Measurements from ENCODE around the gene RUNX1. TPM values are rescaled to one million over a fixed set of nuclear protein-coding genes. Genes with fewer than 3 reads are reported as not detected.
A peak's percentile ranks its signal among the peaks of the same experiment; 100 is the strongest.

Gene RUNX1
- total RNA-seq, 6 experiments from 2014 or later, result 2.9 to 18.3 (median 4.3) TPM

DNA sequence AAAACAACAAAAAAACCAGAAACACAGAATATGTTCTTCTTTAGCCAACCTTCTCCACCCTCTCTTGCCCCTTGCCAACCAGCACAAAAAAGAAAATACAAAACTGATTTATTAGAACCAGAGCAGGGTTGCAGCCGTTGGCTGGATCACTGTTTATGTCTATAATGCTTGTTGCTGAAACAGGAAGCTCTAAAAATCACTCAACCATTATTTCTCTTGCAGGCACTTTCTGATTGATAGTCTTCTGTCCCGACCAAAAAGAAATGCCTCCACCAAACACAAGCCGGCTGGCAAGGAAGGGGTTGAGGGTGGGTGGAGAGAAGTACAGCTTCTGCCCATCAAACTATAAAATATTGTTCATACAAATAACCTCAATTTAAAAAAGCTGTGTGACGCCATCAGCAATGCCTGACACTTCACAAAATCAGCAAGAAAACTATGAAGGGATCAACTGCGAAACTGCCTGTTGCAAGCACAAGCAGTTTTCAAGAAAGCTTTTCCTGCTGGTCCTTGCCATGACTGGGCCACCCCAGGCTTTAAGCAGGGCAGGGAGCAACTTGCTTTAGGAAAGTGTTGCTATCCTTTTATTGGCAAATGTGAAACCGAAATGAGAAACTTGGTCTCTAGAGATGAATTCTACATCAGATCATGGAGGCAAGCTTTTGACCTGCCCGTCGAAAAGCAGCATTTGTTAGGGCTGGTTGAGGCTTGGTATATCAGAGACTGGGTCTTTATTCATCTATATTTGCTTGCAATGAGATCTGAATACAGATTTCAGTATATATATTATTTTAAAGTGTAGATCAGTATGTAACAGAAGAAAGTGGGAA lies 174.2 kb downstream of the RUNX1 start:
- H3K27ac ChIP-seq, result no peak overlapping the region
- no peaks in the 10 kb centered on the region for H3K27me3 ChIP-seq
- DNase-seq, result no peak
- H3K36me3 ChIP-seq, result no peaks in the 10 kb centered on the region
- no peaks in the 10 kb centered on the region for H3K9me3 ChIP-seq
- WGBS (ENCODE audit: insufficient coverage, low coverage, low lambda C conversion rate, missing lambda C conversion rate), result 73% methylated on average over 8 of the region's 8 CpGs
- TF ChIP-seq, protein P1, sequence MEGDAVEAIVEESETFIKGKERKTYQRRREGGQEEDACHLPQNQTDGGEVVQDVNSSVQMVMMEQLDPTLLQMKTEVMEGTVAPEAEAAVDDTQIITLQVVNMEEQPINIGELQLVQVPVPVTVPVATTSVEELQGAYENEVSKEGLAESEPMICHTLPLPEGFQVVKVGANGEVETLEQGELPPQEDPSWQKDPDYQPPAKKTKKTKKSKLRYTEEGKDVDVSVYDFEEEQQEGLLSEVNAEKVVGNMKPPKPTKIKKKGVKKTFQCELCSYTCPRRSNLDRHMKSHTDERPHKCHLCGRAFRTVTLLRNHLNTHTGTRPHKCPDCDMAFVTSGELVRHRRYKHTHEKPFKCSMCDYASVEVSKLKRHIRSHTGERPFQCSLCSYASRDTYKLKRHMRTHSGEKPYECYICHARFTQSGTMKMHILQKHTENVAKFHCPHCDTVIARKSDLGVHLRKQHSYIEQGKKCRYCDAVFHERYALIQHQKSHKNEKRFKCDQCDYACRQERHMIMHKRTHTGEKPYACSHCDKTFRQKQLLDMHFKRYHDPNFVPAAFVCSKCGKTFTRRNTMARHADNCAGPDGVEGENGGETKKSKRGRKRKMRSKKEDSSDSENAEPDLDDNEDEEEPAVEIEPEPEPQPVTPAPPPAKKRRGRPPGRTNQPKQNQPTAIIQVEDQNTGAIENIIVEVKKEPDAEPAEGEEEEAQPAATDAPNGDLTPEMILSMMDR (IDR thresholded peaks at IDR 0.05), result no peak
- no peak for TF ChIP-seq POLR2A (IDR thresholded peaks at IDR 0.05)
- peaks cover 0 to 18% (median 0%) of the 10 kb centered on the region in 4 donors for H3K4me1 ChIP-seq
- intact Hi-C loops (cut with DNase I), result no loop called here
- no peak overlapping the region for H3K4me3 ChIP-seq
- ATAC-seq, result peak in 1 of 4 donors; percentile 22

DNA sequence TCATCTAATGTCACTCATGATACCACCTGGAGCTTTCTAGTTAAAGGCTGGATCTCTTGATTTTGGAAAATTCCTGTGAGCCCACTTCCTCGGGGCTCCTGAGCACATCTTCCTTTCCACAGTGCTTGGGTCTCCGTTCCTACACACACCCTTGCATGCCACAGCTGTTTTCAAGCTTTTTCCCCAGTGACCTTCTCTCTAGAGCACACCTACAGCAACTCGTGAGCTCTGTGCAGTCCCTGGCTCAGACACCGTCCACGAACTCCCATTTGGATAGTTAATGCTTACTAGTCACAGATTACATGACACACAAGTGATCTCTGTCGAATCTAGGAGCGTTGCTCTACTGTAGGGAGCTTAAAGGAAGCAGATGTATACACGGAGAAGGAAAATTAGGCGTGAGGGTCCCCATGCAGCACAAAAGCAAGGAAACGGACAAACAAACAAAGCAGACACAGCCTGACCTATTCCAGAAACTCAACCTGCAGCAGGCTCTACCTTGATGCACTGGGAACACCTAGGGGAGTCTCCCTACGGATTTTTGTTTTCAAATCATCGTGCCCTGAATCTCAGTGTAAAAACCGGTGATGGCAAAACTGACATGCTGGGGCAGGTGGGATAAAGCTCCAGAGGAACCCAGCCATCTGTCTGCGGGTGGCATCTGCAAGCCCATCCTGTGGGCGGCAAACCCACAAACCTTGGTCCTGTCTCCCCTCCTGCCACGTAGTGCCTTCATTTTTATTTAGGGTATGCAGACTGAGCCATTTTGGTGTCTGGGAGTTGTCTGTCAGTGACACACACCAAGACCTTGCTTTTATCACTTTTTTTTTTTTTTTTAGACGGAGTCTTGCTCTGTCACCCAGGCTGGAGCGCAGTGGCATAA lies 177.8 kb downstream of the RUNX1 start:
- no peak for DNase-seq
- H3K27me3 ChIP-seq, result no peaks in the 10 kb centered on the region
- TF ChIP-seq, protein P1 (IDR thresholded peaks at IDR 0.05), result no peak
- no peak for TF ChIP-seq POLR2A (IDR thresholded peaks at IDR 0.05)
- intact Hi-C loops (cut with DNase I), result no loop called here
- ATAC-seq, result no peak
- WGBS (ENCODE audit: insufficient coverage, low coverage, low lambda C conversion rate, missing lambda C conversion rate), result 82% methylated on average over 13 of the region's 18 CpGs
- no peak overlapping the region for H3K27ac ChIP-seq
- H3K4me1 ChIP-seq, result peaks cover 0 to under 1% (median 0%) of the 10 kb centered on the region in 4 donors
- peaks cover 0 to 2% (median 0%) of the 10 kb centered on the region in 4 donors for H3K36me3 ChIP-seq
- no peak overlapping the region for H3K4me3 ChIP-seq
- H3K9me3 ChIP-seq, result no peaks in the 10 kb centered on the region

- Histone ChIP-seq H3K9me3 (no peaks in the 10 kb centered on the region), H3K36me3 (peaks cover 0 to 2% (median 0%) of the 10 kb centered on the region in 4 donors), H3K27me3 (no peaks in the 10 kb centered on the region), H3K27ac (no peak overlapping the region), H3K4me1 (peaks cover 0 to 10% (median 0%) of the 10 kb centered on the region in 4 donors), H3K4me3 (no peak overlapping the region)
- no peak for ATAC-seq
- intact Hi-C loops (cut with DNase I), result no loop called here
- no peak for DNase-seq
- 76% methylated on average over 2 of the region's 3 CpGs for WGBS (ENCODE audit: insufficient coverage, low coverage, low lambda C conversion rate, missing lambda C conversion rate)
- TF ChIP-seq, protein P1 (IDR thresholded peaks at IDR 0.05), result no peak
- no peak for TF ChIP-seq POLR2A (IDR thresholded peaks at IDR 0.05)
These were observed 178.9 kb downstream of the RUNX1 start for GRCh38 chr21:34870246-34870645.

DNA sequence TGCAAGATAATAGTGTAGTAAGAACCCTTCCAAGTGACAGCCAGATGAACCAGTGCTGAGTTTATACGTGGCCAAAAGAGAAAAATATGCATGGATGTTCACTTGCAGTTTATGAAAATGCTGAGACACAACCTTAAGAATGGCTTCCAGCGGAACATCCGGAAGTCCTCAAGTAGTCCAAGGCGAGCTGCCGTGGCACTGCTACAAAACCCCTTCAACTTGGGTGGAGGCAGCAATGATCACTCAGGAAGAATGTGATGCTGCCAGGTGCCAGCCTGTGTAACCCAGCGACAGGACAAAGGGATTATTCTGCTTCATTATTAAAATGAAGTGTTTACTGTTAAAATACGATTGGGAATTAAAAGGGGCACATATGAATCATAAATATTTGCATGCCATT lies 179.6 kb downstream of the RUNX1 start:
- H3K4me1 ChIP-seq, result peaks cover 0 to 10% (median 0%) of the 10 kb centered on the region in 4 donors
- H3K27me3 ChIP-seq, result no peaks in the 10 kb centered on the region
- DNase-seq, result no peak
- no peak overlapping the region for H3K4me3 ChIP-seq
- intact Hi-C loops (cut with DNase I), result no loop called here
- no peak for TF ChIP-seq POLR2A (IDR thresholded peaks at IDR 0.05)
- TF ChIP-seq, protein P1 (IDR thresholded peaks at IDR 0.05), result no peak
- peaks cover 0 to 2% (median 0%) of the 10 kb centered on the region in 4 donors for H3K36me3 ChIP-seq
- no peak for ATAC-seq
- 86% methylated on average over 7 of the region's 7 CpGs for WGBS (ENCODE audit: insufficient coverage, low coverage, low lambda C conversion rate, missing lambda C conversion rate)
- H3K27ac ChIP-seq, result no peak overlapping the region
- H3K9me3 ChIP-seq, result no peaks in the 10 kb centered on the region

Measured in right lobe of liver (tissue), 6 donors.